ENCODE data around the gene SH3D19.

Gene SH3D19

GRCh38 chr4:151266497-151266896 lies 58.9 kb downstream of the SH3D19 start:
- H2AFZ ChIP-seq (ENCODE audit: low read depth, low read length, severe bottlenecking) = no peak overlapping the region

GRCh38 chr4:151263455-151263854 lies 62.0 kb downstream of the SH3D19 start:
- no peaks in the 10 kb centered on the region for H3K9me2 ChIP-seq (replicated peaks; ENCODE audit: insufficient read depth, low read length)
- H3K4me2 ChIP-seq (ENCODE audit: low read depth, low read length, poor library complexity, severe bottlenecking) = no peak overlapping the region
- no peaks in the 10 kb centered on the region for H3K36me3 ChIP-seq (ENCODE audit: low read length)
- H3K27ac ChIP-seq (ENCODE audit: low read depth, low read length) = no peak overlapping the region
- H3K27me3 ChIP-seq (ENCODE audit: low read length) = no peaks in the 10 kb centered on the region
- no peak overlapping the region for H3K4me3 ChIP-seq (ENCODE audit: insufficient read depth, low read length, poor library complexity, severe bottlenecking)
- H3K9me3 ChIP-seq (ENCODE audit: insufficient read depth, low read length) = no peaks in the 10 kb centered on the region
- H3K9ac ChIP-seq (ENCODE audit: low read length) = no peak overlapping the region
- H4K20me1 ChIP-seq (ENCODE audit: low read depth, low read length) = no peaks in the 10 kb centered on the region
- no peaks in the 10 kb centered on the region for H3K79me2 ChIP-seq (ENCODE audit: insufficient read depth, low read length)
- no peaks in the 10 kb centered on the region for H3F3A ChIP-seq (ENCODE audit: insufficient read depth)
- TF ChIP-seq EZH2phosphoT487 (conservative IDR thresholded peaks at IDR 0.05; ENCODE audit: low read length) (no peak), CTCF (IDR thresholded peaks at IDR 0.05; ENCODE audit: insufficient read depth, low read length, poor library complexity, severe bottlenecking) (no peak)
- no peak overlapping the region for H2AFZ ChIP-seq (ENCODE audit: low read depth, low read length, severe bottlenecking)

More at GRCh38 chr4:151266497-151266896, 58.9 kb downstream of the SH3D19 start:
- Histone ChIP-seq H3K9me3 (ENCODE audit: insufficient read depth, low read length) (no peaks in the 10 kb centered on the region), H3K27ac (ENCODE audit: low read depth, low read length) (no peak overlapping the region), H4K20me1 (ENCODE audit: low read depth, low read length) (no peaks in the 10 kb centered on the region), H3K79me2 (ENCODE audit: insufficient read depth, low read length) (no peaks in the 10 kb centered on the region), H3K27me3 (ENCODE audit: low read length) (no peaks in the 10 kb centered on the region), H3K9ac (ENCODE audit: low read length) (no peak overlapping the region), H3K4me2 (ENCODE audit: low read depth, low read length, poor library complexity, severe bottlenecking) (no peak overlapping the region), H3K9me2 (replicated peaks; ENCODE audit: insufficient read depth, low read length) (no peaks in the 10 kb centered on the region), H3F3A (ENCODE audit: insufficient read depth) (no peaks in the 10 kb centered on the region), H3K4me3 (ENCODE audit: insufficient read depth, low read length, poor library complexity, severe bottlenecking) (no peak overlapping the region), H3K36me3 (ENCODE audit: low read length) (no peaks in the 10 kb centered on the region)
- TF ChIP-seq EZH2phosphoT487 (conservative IDR thresholded peaks at IDR 0.05; ENCODE audit: low read length) (no peak), CTCF (IDR thresholded peaks at IDR 0.05; ENCODE audit: insufficient read depth, low read length, poor library complexity, severe bottlenecking) (no peak)

GRCh38 chr4:151260526-151260925 lies 64.9 kb downstream of the SH3D19 start:
- TF ChIP-seq CTCF (IDR thresholded peaks at IDR 0.05; ENCODE audit: insufficient read depth, low read length, poor library complexity, severe bottlenecking) = no peak
- TF ChIP-seq EZH2phosphoT487 (conservative IDR thresholded peaks at IDR 0.05; ENCODE audit: low read length) = no peak
- Histone ChIP-seq H3F3A (ENCODE audit: insufficient read depth) (no peaks in the 10 kb centered on the region), H2AFZ (ENCODE audit: low read depth, low read length, severe bottlenecking) (no peak overlapping the region), H3K4me3 (ENCODE audit: insufficient read depth, low read length, poor library complexity, severe bottlenecking) (no peak overlapping the region), H3K9me2 (replicated peaks; ENCODE audit: insufficient read depth, low read length) (no peaks in the 10 kb centered on the region), H3K9ac (ENCODE audit: low read length) (no peak overlapping the region), H3K27ac (ENCODE audit: low read depth, low read length) (no peak overlapping the region), H3K79me2 (ENCODE audit: insufficient read depth, low read length) (no peaks in the 10 kb centered on the region), H3K36me3 (ENCODE audit: low read length) (no peaks in the 10 kb centered on the region), H3K4me2 (ENCODE audit: low read depth, low read length, poor library complexity, severe bottlenecking) (no peak overlapping the region), H3K27me3 (ENCODE audit: low read length) (no peaks in the 10 kb centered on the region), H4K20me1 (ENCODE audit: low read depth, low read length) (no peaks in the 10 kb centered on the region), H3K9me3 (ENCODE audit: insufficient read depth, low read length) (no peaks in the 10 kb centered on the region)
